B cell (primary cell): ENCODE data around the gene HINFP. TPM values are rescaled to one million over a fixed set of nuclear protein-coding genes. Genes with fewer than 3 reads are reported as not detected.

Source experiments
- ATAC-seq: fragments of 200-7000 bp; cut with Tn5 transposase; one replicate; pipeline ENCODE4 v1.10.0; 2021; ENCODE audit warnings: low read depth, mild to moderate bottlenecking, moderate number of reproducible peaks, moderate library complexity
- CTCF ChIA-PET: fragments of 350-600 bp; sonication (Branson Sonifier 250); formaldehyde crosslinking; loops from one replicate; lab custom pipeline; 2021; ENCODE audit warnings: antibody characterized with exemption, inconsistent platforms; lab: Charles Lee
- POLR2A ChIA-PET: fragments of 350-600 bp; sonication (Branson Sonifier 250); formaldehyde crosslinking; loops from one replicate; lab custom pipeline; 2021; ENCODE audit warnings: antibody characterized with exemption; lab: Charles Lee
- DNase-seq: peaks from one replicate; pipeline ENCODE4 v3.0.0; 2013
- H2AFZ ChIP-seq: 2 replicates; pipeline ENCODE4 v1.6.1; 2012; ENCODE audit warnings: mild to moderate bottlenecking, low read depth, low read length; ENCODE audit not compliant: insufficient read depth, poor library complexity, severe bottlenecking
- H3K27ac ChIP-seq, 2 donors: 1 replicate in 1 of 2; 2 replicates in 1 of 2; pipeline ENCODE4 v1.5.1; 2012 to 2013; ENCODE audit warnings: low read length in 2 of 2, mild to moderate bottlenecking in 2 of 2, moderate library complexity in 1 of 2
- H3K27me3 ChIP-seq, 4 experiments: fragments of 200-600 bp in 1 of 4; sonication (generic) in 1 of 4; replicated peaks in 1 of 4; 1 replicate in 2 of 4; 2 replicates in 2 of 4; pipeline versions ENCODE4 v1.6.1 to v1.7.0; 2013 to 2016; ENCODE audit warnings: low read length in 3 of 4, mild to moderate bottlenecking in 2 of 4, mixed read lengths in 1 of 4, moderate library complexity in 1 of 4; ENCODE audit not compliant: insufficient read depth in 4 of 4, control insufficient read depth in 3 of 4; ENCODE audit errors: control extremely low read depth in 1 of 4
- H3K36me3 ChIP-seq, 2 experiments: replicated peaks in 1 of 2; 1 replicate in 1 of 2; 2 replicates in 1 of 2; pipeline versions ENCODE4 v1.6.1 to v1.7.1; 2013; ENCODE audit warnings: low read length in 1 of 2; ENCODE audit not compliant: insufficient read depth in 2 of 2, control insufficient read depth in 1 of 2; ENCODE audit errors: control extremely low read depth in 1 of 2, extremely low read depth in 1 of 2
- H3K4me1 ChIP-seq, 2 donors: fragments of 200-600 bp in 1 of 2; sonication (generic) in 1 of 2; 1 replicate in 1 of 2; 2 replicates in 1 of 2; pipeline versions ENCODE4 v1.5.1 to v1.6.1; 2013 to 2017; ENCODE audit warnings: low read length in 2 of 2; ENCODE audit not compliant: control insufficient read depth in 2 of 2, insufficient read depth in 2 of 2
- H3K4me2 ChIP-seq: replicated peaks from 2 replicates; pipeline ENCODE3; 2012; ENCODE audit warnings: mild to moderate bottlenecking, low read depth, low read length; ENCODE audit not compliant: poor library complexity, severe bottlenecking
- H3K4me3 ChIP-seq, 5 experiments: fragments of 200-600 bp in 1 of 5; sonication (generic) in 1 of 5; 1 replicate in 3 of 5; 2 replicates in 2 of 5; pipeline versions ENCODE4 v1.5.1 to v1.7.0; 2011 to 2016; ENCODE audit warnings: low read length in 4 of 5, mild to moderate bottlenecking in 4 of 5, low read depth in 2 of 5, control low read depth in 1 of 5, moderate library complexity in 1 of 5; ENCODE audit not compliant: insufficient read depth in 1 of 5; ENCODE audit errors: control extremely low read depth in 1 of 5, extremely low read depth in 1 of 5
- H3K79me2 ChIP-seq: fragments of 200-600 bp; sonication (generic); one replicate; pipeline ENCODE4 v1.6.0; 2016; ENCODE audit warnings: low read length; ENCODE audit not compliant: control insufficient read depth, insufficient read depth
- H3K9ac ChIP-seq: fragments of 200-600 bp; sonication (generic); 2 replicates; pipeline ENCODE4 v1.6.1; 2017; ENCODE audit warnings: mild to moderate bottlenecking, low read length, moderate library complexity
- H3K9me3 ChIP-seq, 3 donors: one replicate each; pipeline versions ENCODE4 v1.6.1 to v1.7.1; 2013; ENCODE audit warnings: low read length in 2 of 3; ENCODE audit not compliant: control insufficient read depth in 2 of 3, insufficient read depth in 1 of 3; ENCODE audit errors: control extremely low read depth in 1 of 3
- H4K20me1 ChIP-seq: 2 replicates; pipeline ENCODE4 v1.6.0; 2012; ENCODE audit warnings: mild to moderate bottlenecking, low read length; ENCODE audit not compliant: insufficient read depth, control insufficient read depth, poor library complexity, severe bottlenecking
- H3K27ac Mint-ChIP-seq: one replicate; pipeline ENCODE4 v1.8.0; 2021; ENCODE audit warnings: mixed read lengths
- H3K27me3 Mint-ChIP-seq: one replicate; pipeline ENCODE4 v1.8.0; 2021; ENCODE audit warnings: mixed read lengths
- H3K4me1 Mint-ChIP-seq: one replicate; pipeline ENCODE4 v1.8.0; 2021; ENCODE audit warnings: mixed read lengths
- H3K4me3 Mint-ChIP-seq: one replicate; pipeline ENCODE4 v1.8.0; 2021; ENCODE audit warnings: mixed read lengths
- H3K9me3 Mint-ChIP-seq: one replicate; pipeline ENCODE4 v1.8.0; 2022; ENCODE audit warnings: mixed read lengths; ENCODE audit not compliant: insufficient read depth
- EZH2 ChIP-seq: IDR thresholded peaks from 2 replicates; pipeline ENCODE4 v1.6.1; 2012; ENCODE audit warnings: borderline replicate concordance, low read depth, mild to moderate bottlenecking, moderate library complexity, low read length; ENCODE audit not compliant: insufficient read depth, poor library complexity, severe bottlenecking
- WGBS: methylation state at CpG from one replicate; pipeline ENCODE4 v1.1.5; 2013; ENCODE audit warnings: missing lambda C conversion rate; ENCODE audit not compliant: insufficient coverage; 5-methylcytosine and 5-hydroxymethylcytosine counted together
- intact Hi-C: fragments of 100-400 bp; cut with micrococcal nuclease; formaldehyde crosslinking; loops from one replicate; pipeline ENCODE4 v1.10.0; 2022
- polyA plus RNA-seq: library from polyadenylated mRNA; depleted of rRNA; stranded (reverse); fragments of >200 nt; gene quantifications from 2 replicates; pipeline ENCODE4 v1.2.3, GENCODE V29; 2012
- total RNA-seq, 2 donors: library from RNA; stranded (reverse); fragments of 120-200 nt in 1 of 2; gene quantifications; 1 replicate in 1 of 2; 2 replicates in 1 of 2; pipeline versions ENCODE4 v1.2.3 to v1.2.4, GENCODE V29; 2013 to 2022
- TF ChIP-seq, protein P1 (sequence below): fragments of 200-600 bp; IDR thresholded peaks from one replicate; pipeline ENCODE4 v1.8.0; 2022; ENCODE audit warnings: antibody characterized with exemption, mild to moderate bottlenecking

The HINFP gene
- total and polyA plus RNA-seq, 2 donors (not counting 1 experiment from before 2014, with no cell fraction given): 60.6 to 78.7 TPM

DNA sequence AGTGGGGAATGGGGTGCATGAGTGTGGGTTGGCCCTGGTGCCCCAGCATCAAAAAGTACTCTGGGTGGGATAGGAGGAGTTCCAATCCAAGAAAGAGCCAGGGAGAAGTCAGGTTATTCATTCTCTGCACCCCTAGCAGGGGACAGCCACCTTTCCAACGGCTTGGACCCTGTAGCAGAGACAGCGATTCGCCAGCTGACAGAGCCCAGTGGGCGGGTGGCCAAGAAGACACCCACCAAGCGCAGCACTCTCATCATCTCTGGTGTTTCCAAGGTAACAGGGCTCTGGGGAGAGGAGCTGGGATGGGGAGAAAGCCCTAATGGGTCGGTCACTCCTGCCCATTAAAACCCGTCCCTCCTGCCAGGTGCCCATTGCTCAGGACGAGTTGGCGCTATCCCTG lies 7.7 kb upstream of the HINFP start:
- peaks cover 0 to 22% of the 10 kb centered on the region in 2 experiments for H3K36me3 ChIP-seq

DNA sequence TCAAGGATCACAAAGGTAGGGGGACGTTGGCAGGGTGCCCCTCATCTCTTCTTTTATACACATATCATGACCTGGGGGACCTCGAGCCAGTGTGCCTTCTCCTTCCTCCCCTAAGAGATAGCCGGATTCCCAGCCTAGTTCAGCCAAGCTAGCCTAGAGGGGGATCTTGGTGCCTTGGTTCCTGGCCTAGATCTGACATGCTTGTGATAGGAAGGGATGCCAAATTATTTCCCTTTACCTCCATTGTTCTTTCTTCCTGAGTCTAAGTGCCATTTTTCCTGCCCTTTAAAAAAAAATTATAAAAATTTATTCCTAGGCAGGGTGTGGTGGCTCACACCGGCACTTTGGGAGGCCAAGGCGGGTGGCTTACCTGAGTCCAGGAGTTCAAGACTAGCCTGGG lies 7.0 kb upstream of the HINFP start:
- no peaks in the 10 kb centered on the region for H3K27me3 ChIP-seq
- ChIA-PET POLR2A (no interaction called here), CTCF (no interaction called here)
- no peak for DNase-seq
- peaks cover 0 to 22% of the 10 kb centered on the region in 2 experiments for H3K36me3 ChIP-seq
- no peak for ATAC-seq
- no peaks in the 10 kb centered on the region for H4K20me1 ChIP-seq
- H3K4me1 ChIP-seq: peaks cover 0 to 12% of the 10 kb centered on the region in 2 donors
- WGBS: 86% methylated on average over 1 of the region's 5 CpGs
- H3K9ac ChIP-seq: no peak overlapping the region
- H3K79me2 ChIP-seq: no peaks in the 10 kb centered on the region
- no peak overlapping the region for H2AFZ ChIP-seq
- H3K9me3 ChIP-seq: no peaks in the 10 kb centered on the region
- TF ChIP-seq, protein P1, sequence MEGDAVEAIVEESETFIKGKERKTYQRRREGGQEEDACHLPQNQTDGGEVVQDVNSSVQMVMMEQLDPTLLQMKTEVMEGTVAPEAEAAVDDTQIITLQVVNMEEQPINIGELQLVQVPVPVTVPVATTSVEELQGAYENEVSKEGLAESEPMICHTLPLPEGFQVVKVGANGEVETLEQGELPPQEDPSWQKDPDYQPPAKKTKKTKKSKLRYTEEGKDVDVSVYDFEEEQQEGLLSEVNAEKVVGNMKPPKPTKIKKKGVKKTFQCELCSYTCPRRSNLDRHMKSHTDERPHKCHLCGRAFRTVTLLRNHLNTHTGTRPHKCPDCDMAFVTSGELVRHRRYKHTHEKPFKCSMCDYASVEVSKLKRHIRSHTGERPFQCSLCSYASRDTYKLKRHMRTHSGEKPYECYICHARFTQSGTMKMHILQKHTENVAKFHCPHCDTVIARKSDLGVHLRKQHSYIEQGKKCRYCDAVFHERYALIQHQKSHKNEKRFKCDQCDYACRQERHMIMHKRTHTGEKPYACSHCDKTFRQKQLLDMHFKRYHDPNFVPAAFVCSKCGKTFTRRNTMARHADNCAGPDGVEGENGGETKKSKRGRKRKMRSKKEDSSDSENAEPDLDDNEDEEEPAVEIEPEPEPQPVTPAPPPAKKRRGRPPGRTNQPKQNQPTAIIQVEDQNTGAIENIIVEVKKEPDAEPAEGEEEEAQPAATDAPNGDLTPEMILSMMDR: no peak
- no peak for TF ChIP-seq EZH2
- H3K4me2 ChIP-seq: no peak overlapping the region
- Mint-ChIP-seq H3K27ac (no peak overlapping the region), H3K4me3 (no peak overlapping the region), H3K4me1 (peaks cover 10% of the 10 kb centered on the region), H3K27me3 (no peaks in the 10 kb centered on the region), H3K9me3 (no peaks in the 10 kb centered on the region)
- H3K4me3 ChIP-seq: no peak overlapping the region
- no peak overlapping the region for H3K27ac ChIP-seq
- intact Hi-C loops: no loop called here

More for the DNA sequence above, 7.7 kb upstream of the HINFP start:
- Histone ChIP-seq H2AFZ (no peak overlapping the region), H3K79me2 (no peaks in the 10 kb centered on the region), H4K20me1 (peaks cover 2% of the 10 kb centered on the region), H3K9me3 (no peaks in the 10 kb centered on the region), H3K4me2 (no peak overlapping the region), H3K4me1 (peaks cover 4 to 18% of the 10 kb centered on the region in 2 donors), H3K27ac (no peak overlapping the region), H3K9ac (no peak overlapping the region), H3K4me3 (no peak overlapping the region), H3K27me3 (no peaks in the 10 kb centered on the region)
- ChIA-PET CTCF (no interaction called here), POLR2A (no interaction called here)
- Mint-ChIP-seq H3K4me3 (no peak overlapping the region), H3K27ac (no peak overlapping the region), H3K9me3 (no peaks in the 10 kb centered on the region), H3K4me1 (peaks cover 16% of the 10 kb centered on the region), H3K27me3 (no peaks in the 10 kb centered on the region)
- ATAC-seq (no peak), DNase-seq (no peak)
- WGBS: 98% methylated on average over 9 of the region's 9 CpGs
- TF ChIP-seq EZH2: no peak
- TF ChIP-seq, protein P1: no peak
- intact Hi-C loops: no loop called here
